Duodenal mucosa (tissue), 2 donors: ENCODE measurements around the gene DHX9.

Source experiments
- H3K27ac ChIP-seq: one replicate; pipeline ENCODE4 v1.7.0; 2013; ENCODE audit warnings: low read depth, low read length
- H3K27me3 ChIP-seq, 2 donors: one replicate each; pipeline ENCODE4 v1.7.0; 2013; ENCODE audit warnings: low read length in 2 of 2, control low read depth in 1 of 2; ENCODE audit not compliant: insufficient read depth in 2 of 2, control insufficient read depth in 1 of 2
- H3K36me3 ChIP-seq, 2 donors: one replicate each; pipeline ENCODE4 v1.7.0; 2013; ENCODE audit warnings: low read length in 2 of 2, control low read depth in 1 of 2; ENCODE audit not compliant: insufficient read depth in 2 of 2, control insufficient read depth in 1 of 2
- H3K4me1 ChIP-seq, 2 donors: one replicate each; pipeline ENCODE4 v1.7.0; 2013; ENCODE audit warnings: low read length in 2 of 2, control low read depth in 1 of 2; ENCODE audit not compliant: insufficient read depth in 2 of 2, control insufficient read depth in 1 of 2
- H3K4me3 ChIP-seq, 2 donors: one replicate each; pipeline ENCODE4 v1.7.0; 2013; ENCODE audit warnings: low read length in 2 of 2, low read depth in 1 of 2
- H3K9ac ChIP-seq, 2 donors: one replicate each; pipeline ENCODE4 v1.7.0; 2013; ENCODE audit warnings: low read length in 2 of 2, low read depth in 1 of 2
- H3K9me3 ChIP-seq, 2 donors: one replicate each; pipeline ENCODE4 v1.7.0; 2013; ENCODE audit warnings: low read length in 2 of 2, control low read depth in 1 of 2; ENCODE audit not compliant: control insufficient read depth in 1 of 2

DHX9 gene

DNA sequence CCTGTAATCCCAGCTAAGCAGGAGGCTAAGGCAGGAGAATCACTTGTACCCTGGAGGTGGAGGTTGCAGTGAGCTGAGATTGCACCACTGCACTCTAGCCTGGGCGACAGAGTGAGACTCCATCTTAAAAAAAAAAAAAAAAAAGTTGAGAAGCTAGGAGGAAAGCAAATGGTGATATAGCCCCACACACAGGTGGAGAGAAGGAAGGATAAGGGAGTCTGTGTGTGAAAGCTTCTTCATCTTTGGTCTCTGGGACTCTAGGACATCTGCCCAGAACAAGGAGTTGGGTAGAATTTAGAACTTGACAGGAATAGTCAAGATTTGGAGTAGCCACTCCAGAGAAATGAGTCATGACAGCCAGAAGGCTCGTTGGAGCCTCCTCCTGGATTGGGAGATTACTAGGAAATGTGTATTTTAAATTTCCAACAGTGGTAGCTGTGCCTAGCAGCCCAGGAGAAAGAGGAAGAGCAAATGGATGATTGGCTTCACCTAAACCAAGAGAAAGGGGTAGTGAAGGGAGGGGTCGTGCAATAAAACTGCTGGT lies 29.7 kb upstream of the DHX9 start:
- Histone ChIP-seq H3K27me3 (no peaks in the 10 kb centered on the region), H3K27ac (no peak overlapping the region), H3K9ac (no peak overlapping the region), H3K4me1 (no peaks in the 10 kb centered on the region), H3K9me3 (no peaks in the 10 kb centered on the region), H3K4me3 (no peak overlapping the region), H3K36me3 (peaks cover 2% of the 10 kb centered on the region in 2 donors)

GRCh38 chr1:182811975-182812722 lies 27.0 kb upstream of the DHX9 start:
- H3K9ac ChIP-seq: no peak overlapping the region
- no peaks in the 10 kb centered on the region for H3K27me3 ChIP-seq
- H3K36me3 ChIP-seq: peaks cover 0 to 2% of the 10 kb centered on the region in 2 donors
- no peaks in the 10 kb centered on the region for H3K4me1 ChIP-seq
- no peak overlapping the region for H3K27ac ChIP-seq
- no peaks in the 10 kb centered on the region for H3K9me3 ChIP-seq
- H3K4me3 ChIP-seq: no peak overlapping the region

DNA sequence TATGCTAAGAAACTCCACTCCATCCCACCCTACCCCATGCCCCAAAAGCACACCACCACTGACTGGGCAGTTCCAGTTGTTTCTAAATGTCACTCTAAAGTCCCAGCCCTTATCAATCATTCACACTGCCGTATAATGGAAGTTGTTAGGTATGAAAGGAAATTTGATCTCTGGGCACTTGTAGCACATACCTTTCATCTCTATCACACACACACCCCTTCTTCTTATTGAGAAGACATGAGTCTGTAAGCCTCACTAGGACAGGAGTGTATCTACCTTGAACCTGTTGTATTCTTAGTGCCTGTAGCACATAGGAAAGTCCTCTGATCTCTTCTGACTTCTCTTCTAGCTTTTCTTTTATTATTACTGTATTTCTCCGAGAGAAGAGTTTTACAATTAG lies 22.3 kb upstream of the DHX9 start:
- peaks cover 0 to 2% of the 10 kb centered on the region in 2 donors for H3K36me3 ChIP-seq
- H3K27ac ChIP-seq: no peak overlapping the region
- no peaks in the 10 kb centered on the region for H3K27me3 ChIP-seq
- H3K4me3 ChIP-seq: no peak overlapping the region
- no peaks in the 10 kb centered on the region for H3K9me3 ChIP-seq
- no peak overlapping the region for H3K9ac ChIP-seq
- no peaks in the 10 kb centered on the region for H3K4me1 ChIP-seq

DNA sequence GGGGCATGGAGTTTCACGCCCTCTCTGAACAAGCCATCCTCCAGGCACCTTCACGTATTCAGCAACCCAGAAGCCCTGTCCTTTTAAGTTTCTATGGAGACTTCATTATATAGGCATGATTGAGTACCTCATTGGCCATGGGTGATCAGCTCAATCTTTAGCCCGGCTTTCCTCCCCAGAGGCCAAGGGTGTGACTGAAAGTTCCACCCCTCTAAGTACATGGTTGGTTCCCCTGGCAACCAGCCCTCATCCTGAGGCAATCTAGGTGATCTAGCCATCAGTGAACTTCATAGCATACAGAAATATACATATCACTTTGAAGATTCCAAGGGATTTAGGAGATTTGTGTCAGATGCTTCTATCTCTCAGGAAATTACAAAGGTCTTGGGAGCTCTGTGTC lies 21.3 kb upstream of the DHX9 start:
- H3K27ac ChIP-seq: no peak overlapping the region
- H3K9me3 ChIP-seq: no peaks in the 10 kb centered on the region
- no peaks in the 10 kb centered on the region for H3K27me3 ChIP-seq
- no peaks in the 10 kb centered on the region for H3K4me1 ChIP-seq
- no peak overlapping the region for H3K9ac ChIP-seq
- H3K36me3 ChIP-seq: no peaks in the 10 kb centered on the region
- no peak overlapping the region for H3K4me3 ChIP-seq

- H3K9me3 ChIP-seq: no peaks in the 10 kb centered on the region
- no peak overlapping the region for H3K4me3 ChIP-seq
- no peaks in the 10 kb centered on the region for H3K36me3 ChIP-seq
- H3K27ac ChIP-seq: no peak overlapping the region
- H3K9ac ChIP-seq: no peak overlapping the region
- no peaks in the 10 kb centered on the region for H3K4me1 ChIP-seq
- H3K27me3 ChIP-seq: no peaks in the 10 kb centered on the region
Measured at GRCh38 chr1:182823220-182823619, 15.9 kb upstream of the DHX9 start.

DNA sequence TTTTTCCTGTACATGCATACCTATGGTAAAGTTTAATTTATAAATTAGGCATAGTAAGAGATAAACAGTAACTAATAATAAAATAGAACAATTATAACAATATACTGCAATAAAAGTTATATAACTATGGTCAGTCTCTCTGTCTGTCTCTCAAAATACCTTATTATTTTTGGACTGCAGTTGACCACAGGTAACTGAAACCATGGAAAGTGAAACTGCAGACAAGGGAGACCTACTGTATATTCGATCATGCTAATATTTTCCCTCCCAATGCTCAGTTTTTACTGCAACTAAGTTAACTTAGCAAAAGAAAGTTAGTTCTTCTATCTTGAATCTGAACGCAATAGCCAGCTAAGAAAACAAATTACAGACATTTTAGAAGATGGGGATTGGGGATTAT lies 12.3 kb upstream of the DHX9 start:
- H3K4me3 ChIP-seq: no peak overlapping the region
- H3K36me3 ChIP-seq: no peaks in the 10 kb centered on the region

GRCh38 chr1:182829285-182829932 lies 9.7 kb upstream of the DHX9 start:
- Histone ChIP-seq H3K4me1 (no peaks in the 10 kb centered on the region), H3K4me3 (no peak overlapping the region), H3K36me3 (no peaks in the 10 kb centered on the region), H3K27ac (no peak overlapping the region), H3K9ac (no peak overlapping the region), H3K27me3 (no peaks in the 10 kb centered on the region), H3K9me3 (no peaks in the 10 kb centered on the region)

More for the DNA sequence above, 12.3 kb upstream of the DHX9 start:
- no peaks in the 10 kb centered on the region for H3K27me3 ChIP-seq
- no peak overlapping the region for H3K9ac ChIP-seq
- H3K9me3 ChIP-seq: no peaks in the 10 kb centered on the region
- no peak overlapping the region for H3K27ac ChIP-seq
- no peaks in the 10 kb centered on the region for H3K4me1 ChIP-seq

- no peaks in the 10 kb centered on the region for H3K9me3 ChIP-seq
- no peak overlapping the region for H3K4me3 ChIP-seq
- no peaks in the 10 kb centered on the region for H3K36me3 ChIP-seq
- H3K27ac ChIP-seq: no peak overlapping the region
- no peaks in the 10 kb centered on the region for H3K4me1 ChIP-seq
- H3K9ac ChIP-seq: no peak overlapping the region
- no peaks in the 10 kb centered on the region for H3K27me3 ChIP-seq
Measured at GRCh38 chr1:182833271-182833670, 5.9 kb upstream of the DHX9 start.

GRCh38 chr1:182834326-182834725 lies 4.8 kb upstream of the DHX9 start:
- Histone ChIP-seq H3K27ac (no peak overlapping the region), H3K27me3 (no peaks in the 10 kb centered on the region), H3K36me3 (no peaks in the 10 kb centered on the region), H3K4me3 (no peak overlapping the region), H3K9me3 (no peaks in the 10 kb centered on the region), H3K4me1 (peaks cover 3 to 4% of the 10 kb centered on the region in 2 donors), H3K9ac (no peak overlapping the region)

DNA sequence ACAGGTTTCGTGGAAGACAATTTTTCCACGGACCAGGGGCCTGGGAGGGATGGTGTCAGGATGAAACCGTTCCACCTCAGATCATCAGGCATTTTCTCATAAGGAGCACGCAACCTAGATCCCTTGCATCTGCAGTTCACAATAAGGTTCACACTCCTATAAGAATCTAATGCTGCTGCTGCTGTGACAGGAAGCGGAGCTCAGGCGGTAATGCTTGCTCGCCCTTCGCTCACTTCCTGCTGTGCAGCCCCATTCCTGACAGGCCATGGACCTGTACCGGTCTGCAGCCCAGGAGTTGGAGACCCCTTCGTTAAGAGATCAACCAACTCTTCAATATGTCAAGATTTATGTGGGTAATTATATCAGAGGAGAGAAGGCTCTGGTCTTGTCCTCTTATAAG lies 3.3 kb upstream of the DHX9 start:
- H3K27me3 ChIP-seq: no peaks in the 10 kb centered on the region
- no peak overlapping the region for H3K27ac ChIP-seq
- H3K9me3 ChIP-seq: no peaks in the 10 kb centered on the region
- H3K36me3 ChIP-seq: no peaks in the 10 kb centered on the region
- no peak overlapping the region for H3K4me3 ChIP-seq
- H3K4me1 ChIP-seq: peaks cover 8 to 9% of the 10 kb centered on the region in 2 donors
- no peak overlapping the region for H3K9ac ChIP-seq
